HepG2 (cell line): ENCODE measurements around the gene MYL11. TPM values are rescaled to one million over a fixed set of nuclear protein-coding genes. Genes with fewer than 3 reads are reported as not detected.

Source experiments
- HDAC1 ChIP-seq: sonication (generic); formaldehyde crosslinking; IDR thresholded peaks from 2 replicates; pipeline ENCODE4 v1.5.1; 2020; ENCODE audit warnings: mild to moderate bottlenecking, missing genetic modification reagents
- HOXD1 ChIP-seq: sonication (generic); formaldehyde crosslinking; IDR thresholded peaks from 2 replicates; pipeline ENCODE4 v1.5.0; 2020; ENCODE audit warnings: missing genetic modification reagents
- IRF2 ChIP-seq: IDR thresholded peaks from 2 replicates; pipeline ENCODE4 v1.6.1; 2018; ENCODE audit warnings: missing genetic modification reagents, missing compliant biosample characterization
- IRF9 ChIP-seq: sonication (generic); formaldehyde crosslinking; IDR thresholded peaks from 2 replicates; pipeline ENCODE4 v1.8.0; 2022; ENCODE audit warnings: missing genetic modification reagents, mild to moderate bottlenecking, borderline replicate concordance
- MIXL1 ChIP-seq: IDR thresholded peaks from 2 replicates; pipeline ENCODE4 v1.6.1; 2016
- NFKB2 ChIP-seq: sonication (generic); formaldehyde crosslinking; IDR thresholded peaks from 2 replicates; pipeline ENCODE4 v1.4.0; 2020; ENCODE audit warnings: missing genetic modification reagents, borderline replicate concordance
- PHF5A ChIP-seq: IDR thresholded peaks from one replicate; pipeline ENCODE4 v1.6.1; 2018; ENCODE audit warnings: low read depth, missing genetic modification reagents; ENCODE audit not compliant: unreplicated experiment
- PLSCR1 ChIP-seq: sonication (generic); formaldehyde crosslinking; IDR thresholded peaks from 2 replicates; pipeline ENCODE4 v1.5.0; 2020; ENCODE audit warnings: missing genetic modification reagents, mild to moderate bottlenecking, borderline replicate concordance
- POGZ ChIP-seq: sonication (generic); formaldehyde crosslinking; IDR thresholded peaks from 2 replicates; pipeline ENCODE4 v1.4.0; 2020; ENCODE audit warnings: mild to moderate bottlenecking, missing genetic modification reagents
- RBAK ChIP-seq: sonication (generic); formaldehyde crosslinking; IDR thresholded peaks from 2 replicates; pipeline ENCODE4 v1.5.1; 2020; ENCODE audit warnings: mild to moderate bottlenecking, missing genetic modification reagents
- SKIL ChIP-seq: sonication (generic); formaldehyde crosslinking; IDR thresholded peaks from 2 replicates; pipeline ENCODE4 v1.8.0; 2022; ENCODE audit warnings: missing genetic modification reagents, mild to moderate bottlenecking, moderate library complexity, borderline replicate concordance
- SOX13 ChIP-seq, 3 experiments: fragments of 450-650 bp in 1 of 3; sonication (generic) in 1 of 3; formaldehyde crosslinking in 1 of 3; IDR thresholded peaks in 2 of 3; conservative IDR thresholded peaks in 1 of 3; 2 replicates each; pipeline versions ENCODE4 v1.5.0 to v1.6.1; 2016 to 2020; ENCODE audit warnings: antibody characterized with exemption in 1 of 3, mild to moderate bottlenecking in 1 of 3, missing compliant biosample characterization in 1 of 3, missing genetic modification reagents in 1 of 3, moderate library complexity in 1 of 3
- TFAP4 ChIP-seq: sonication (generic); IDR thresholded peaks from 2 replicates; pipeline ENCODE4 v1.6.1; 2016; ENCODE audit warnings: low read depth, borderline replicate concordance
- ZBTB2 ChIP-seq: sonication (generic); formaldehyde crosslinking; IDR thresholded peaks from 2 replicates; pipeline ENCODE4 v1.8.0; 2022; ENCODE audit warnings: low read depth, missing genetic modification reagents
- ZC3H13 ChIP-seq: sonication (generic); formaldehyde crosslinking; IDR thresholded peaks from 2 replicates; pipeline ENCODE4 v1.8.1; 2023; ENCODE audit warnings: mild to moderate bottlenecking, missing genetic modification reagents, moderate library complexity
- ZNF160 ChIP-seq: sonication (generic); formaldehyde crosslinking; IDR thresholded peaks from 2 replicates; pipeline ENCODE4 v1.8.0; 2022; ENCODE audit warnings: mild to moderate bottlenecking, inconsistent platforms, missing genetic modification reagents
- ZNF281 ChIP-seq: sonication (generic); formaldehyde crosslinking; IDR thresholded peaks from 2 replicates; pipeline ENCODE4 v1.4.0; 2020; ENCODE audit warnings: missing genetic modification reagents, borderline replicate concordance
- ZNF441 ChIP-seq: sonication (generic); formaldehyde crosslinking; IDR thresholded peaks from 2 replicates; pipeline ENCODE4 v1.7.0; 2021; ENCODE audit warnings: missing genetic modification reagents, borderline replicate concordance
- ZNF83 ChIP-seq: sonication (generic); formaldehyde crosslinking; IDR thresholded peaks from 2 replicates; pipeline ENCODE4 v1.4.0; 2020; ENCODE audit warnings: missing genetic modification reagents, mild to moderate bottlenecking, borderline replicate concordance
- polyA plus RNA-seq, 8 experiments: library from polyadenylated mRNA; depleted of rRNA in 3 of 8; stranded (reverse) in 7 of 8; unstranded in 1 of 8; fragments of >200 nt; fragmentation: Illumina TruSeq in 4 of 8; extraction: Trizol in 4 of 8; gene quantifications; 2 replicates each; pipeline versions ENCODE4 v1.2.1 to v1.2.3, GENCODE V29; 2011 to 2016; ENCODE audit warnings: low read depth in 4 of 8, missing spikeins in 1 of 8, mixed read lengths in 1 of 8; ENCODE audit not compliant: insufficient read depth in 1 of 8
- total RNA-seq, 5 experiments: library from RNA; depleted of rRNA; stranded (reverse); fragments of >200 nt; fragmentation: Illumina TruSeq; extraction: Trizol; gene quantifications; 2 replicates each; pipeline ENCODE4 v1.2.3, GENCODE V29; 2016; ENCODE audit warnings: low read depth in 1 of 5

The MYL11 gene
- total and polyA plus RNA-seq, 2 of the 13 experiments (the other 11 are each of a cell fraction or from before 2014, with no cell fraction given): not detected

- TF ChIP-seq NFKB2 (CRISPR knock-in tag): no peak
- no peak for TF ChIP-seq MIXL1
- no peak for TF ChIP-seq IRF9 (CRISPR knock-in tag)
- TF ChIP-seq PHF5A: no peak
- TF ChIP-seq RBAK: no peak
- TF ChIP-seq PLSCR1 (CRISPR knock-in tag): no peak
- TF ChIP-seq HOXD1 (CRISPR knock-in tag): no peak
- no peak for TF ChIP-seq SKIL
- TF ChIP-seq ZC3H13: no peak
- TF ChIP-seq ZBTB2: no peak
- TF ChIP-seq SOX13 (IDR thresholded peaks at IDR 0.05): no peak
- TF ChIP-seq SOX13 (CRISPR knock-in tag; conservative IDR thresholded peaks at IDR 0.05 in 1 of 2, IDR thresholded peaks at IDR 0.05 in 1 of 2): no peak
- TF ChIP-seq ZNF160 (CRISPR knock-in tag): no peak
- no peak for TF ChIP-seq ZNF441
- peak; percentile 23; the same call in 1 of the 2 replicates for TF ChIP-seq HDAC1
- TF ChIP-seq TFAP4: peak; percentile 67; the same call in 1 of the 2 replicates
- TF ChIP-seq IRF2: no peak; the same call in 1 of the 2 replicates
- TF ChIP-seq ZNF83 (CRISPR knock-in tag): 0 out of 2 replicates have a peak, but pooled peaks have one; percentile 64
- peak; percentile 64 for TF ChIP-seq POGZ (CRISPR knock-in tag)
- TF ChIP-seq ZNF281: 0 out of 2 replicates have a peak, but pooled peaks have one; percentile 7
Observed at GRCh38 chr16:30381291-30382041, 6.9 kb downstream of the MYL11 start (continued).
